Testis (tissue), 2 donors: ENCODE measurements around the gene BTRC.

Experiments
- CTCF ChIP-seq, 3 experiments: fragments of 450-650 bp in 2 of 3; fragments of 200-600 bp in 1 of 3; sonication (generic) in 1 of 3; IDR thresholded peaks; one replicate each; pipeline ENCODE4 v1.5.1; 2016 to 2019; ENCODE audit warnings: antibody characterized with exemption in 3 of 3, mild to moderate bottlenecking in 2 of 3, moderate library complexity in 1 of 3
- POLR2A ChIP-seq: fragments of 450-650 bp; IDR thresholded peaks from one replicate; pipeline ENCODE4 v1.6.1; 2017; ENCODE audit warnings: antibody characterized with exemption, mild to moderate bottlenecking, moderate library complexity

- no peak for TF ChIP-seq POLR2A
- no peak for TF ChIP-seq CTCF (IDR thresholded peaks at IDR 0.05)
Observed at GRCh38 chr10:101575091-101575490, 221.1 kb downstream of the BTRC start.
